Measurements from ENCODE around the gene SLC16A8. TPM values are rescaled to one million over a fixed set of nuclear protein-coding genes. Genes with fewer than 3 reads are reported as not detected.

SLC16A8 gene
- total RNA-seq, 4 donors from 2014 or later, result 0.29 to 0.65 (median 0.33) TPM; not detected in 1

GRCh38 chr22:38050720-38051119 is 33.3 kb downstream of the SLC16A8 start:
- no peaks in the 10 kb centered on the region for H3K9me3 ChIP-seq
- WGBS, result 60% methylated on average over 1 of the region's 7 CpGs
- H3K27ac ChIP-seq (replicated peaks in 1 of 4), result peak overlapping the region in 3 of 4 donors; percentile 36 to 65 (median 47)
- DNase-seq (ENCODE audit: extremely low spot score), result no peak
- H3K27me3 ChIP-seq, result peaks cover 0 to 12% (median 0%) of the 10 kb centered on the region in 4 donors
- H3K36me3 ChIP-seq, result no peaks in the 10 kb centered on the region
- TF ChIP-seq CTCF (IDR thresholded peaks at IDR 0.05), result no peak
- no peak for TF ChIP-seq POLR2AphosphoS5 (IDR thresholded peaks at IDR 0.05)
- intact Hi-C loops (cut with DNase I), result loop anchor here (5.0 kb wide), 1 partner anchor 302 kb away; no protein-coding TSS in a partner anchor
- H3K4me3 ChIP-seq, result no peak overlapping the region
- H3K4me1 ChIP-seq, result peaks cover 8 to 17% (median 9%) of the 10 kb centered on the region in 4 donors

GRCh38 chr22:38049812-38050619 is 34.0 kb downstream of the SLC16A8 start:
- peak overlapping the region in 2 of 4 donors; percentile 9 to 20 for H3K4me3 ChIP-seq
- peaks cover 8 to 17% (median 9%) of the 10 kb centered on the region in 4 donors for H3K4me1 ChIP-seq
- intact Hi-C loops (cut with DNase I), result loop anchor here (5.0 kb wide), 1 partner anchor 302 kb away; no protein-coding TSS in a partner anchor
- H3K27ac ChIP-seq (replicated peaks in 1 of 4), result peak overlapping the region in 3 of 4 donors; percentile 36 to 65 (median 47)
- no peak for DNase-seq (ENCODE audit: extremely low spot score)
- H3K27me3 ChIP-seq, result peaks cover 0 to 12% (median 0%) of the 10 kb centered on the region in 4 donors
- WGBS, result 80% methylated on average over 16 of the region's 20 CpGs
- no peaks in the 10 kb centered on the region for H3K36me3 ChIP-seq
- no peaks in the 10 kb centered on the region for H3K9me3 ChIP-seq
- TF ChIP-seq EP300 (IDR thresholded peaks at IDR 0.05) (no peak), POLR2AphosphoS5 (IDR thresholded peaks at IDR 0.05) (peak in 1 of 2 donors; percentile 57)

GRCh38 chr22:38046070-38046748 is 37.8 kb downstream of the SLC16A8 start:
- no peaks in the 10 kb centered on the region for H3K36me3 ChIP-seq
- 70% methylated on average over 11 of the region's 14 CpGs for WGBS
- H3K4me3 ChIP-seq, result no peak overlapping the region
- TF ChIP-seq POLR2A (IDR thresholded peaks at IDR 0.05; ENCODE audit: low read depth) (no peak), EP300 (IDR thresholded peaks at IDR 0.05) (no peak), POLR2AphosphoS5 (IDR thresholded peaks at IDR 0.05) (no peak), CTCF (IDR thresholded peaks at IDR 0.05) (no peak)
- H3K4me1 ChIP-seq, result peaks cover 0 to 13% (median 6%) of the 10 kb centered on the region in 4 donors
- peaks cover 0 to 4% (median 0%) of the 10 kb centered on the region in 4 donors for H3K27me3 ChIP-seq
- no peaks in the 10 kb centered on the region for H3K9me3 ChIP-seq
- DNase-seq (ENCODE audit: extremely low spot score), result no peak
- intact Hi-C loops (cut with DNase I), result no loop called here
- peak overlapping the region in 3 of 4 donors; percentile 1 to 44 (median 2) for H3K27ac ChIP-seq (replicated peaks in 1 of 4)

GRCh38 chr22:38043151-38044039 is 40.6 kb downstream of the SLC16A8 start:
- no peaks in the 10 kb centered on the region for H3K9me3 ChIP-seq
- no peak for TF ChIP-seq POLR2A (IDR thresholded peaks at IDR 0.05; ENCODE audit: low read depth)
- no peak for TF ChIP-seq POLR2AphosphoS5 (IDR thresholded peaks at IDR 0.05)
- no peak for TF ChIP-seq EP300 (IDR thresholded peaks at IDR 0.05)
- TF ChIP-seq CTCF (IDR thresholded peaks at IDR 0.05), result no peak
- no peak for DNase-seq (ENCODE audit: extremely low spot score)
- WGBS, result 89% methylated on average over 14 of the region's 16 CpGs
- H3K27me3 ChIP-seq, result peaks cover 0 to under 1% (median 0%) of the 10 kb centered on the region in 4 donors
- H3K27ac ChIP-seq (replicated peaks in 1 of 4), result no peak overlapping the region
- intact Hi-C loops (cut with DNase I), result no loop called here
- peaks cover 0 to 17% (median 9%) of the 10 kb centered on the region in 4 donors for H3K4me1 ChIP-seq
- no peak overlapping the region for H3K4me3 ChIP-seq
- H3K36me3 ChIP-seq, result no peaks in the 10 kb centered on the region

Data from esophagus muscularis mucosa (tissue), 4 donors.